COLO829 (cell line): ENCODE data around the gene WDR86.

Source experiments
- DNase-seq: peaks from one replicate; pipeline ENCODE4 v3.0.0; 2012; ENCODE audit warnings: low spot score

The WDR86 gene

DNA sequence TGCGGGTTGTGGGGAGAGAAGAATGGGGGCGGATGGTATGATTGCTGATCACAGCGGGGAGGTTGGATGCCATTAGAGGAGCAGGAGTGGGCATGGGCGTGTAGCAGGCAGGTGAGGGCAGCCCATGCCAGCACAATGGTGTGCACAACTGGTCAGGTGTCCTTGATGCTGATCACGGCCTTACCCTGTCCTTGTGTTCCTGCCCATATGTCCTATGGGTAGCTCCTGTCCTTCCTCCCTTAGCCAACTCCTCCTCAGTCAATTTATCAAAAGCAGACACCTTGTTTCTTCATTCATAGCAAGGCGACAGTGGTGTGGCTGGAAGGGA is 30.7 kb downstream of the WDR86 start:
- DNase-seq, result no peak

DNA sequence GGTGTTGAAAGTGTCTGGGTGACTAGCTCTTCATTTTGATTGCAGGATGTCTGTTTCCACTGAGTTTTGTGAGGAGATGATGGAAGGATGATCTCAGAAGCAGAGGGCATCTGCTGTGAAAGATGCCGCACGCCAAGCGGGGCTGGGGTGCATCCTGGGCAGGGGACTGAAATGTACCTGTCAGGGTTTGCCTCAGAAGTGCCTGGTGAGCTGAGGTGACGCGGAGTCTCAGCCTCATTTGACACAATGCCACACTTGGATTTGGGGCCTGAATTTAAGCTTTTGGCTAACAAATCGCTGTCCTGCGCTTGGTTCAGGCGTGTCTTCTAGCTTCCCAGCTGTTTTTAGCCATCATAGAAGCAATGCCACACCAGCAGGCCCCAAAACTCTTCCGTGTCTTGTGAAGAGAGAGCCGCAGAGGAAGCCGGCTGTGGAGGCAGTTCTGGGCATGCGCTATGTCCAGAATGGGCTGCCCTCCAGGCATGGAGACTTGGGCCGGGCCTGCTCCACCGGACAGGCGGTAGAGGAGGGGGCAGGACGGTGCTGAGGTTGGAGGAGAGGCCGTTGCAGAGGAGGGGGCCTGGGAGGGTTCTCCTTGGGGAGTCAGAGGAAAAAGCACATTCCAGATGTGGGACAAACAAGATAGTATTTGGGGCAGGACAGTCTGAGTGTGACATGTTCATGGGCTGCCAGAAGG is 31.2 kb downstream of the WDR86 start:
- no peak for DNase-seq

DNA sequence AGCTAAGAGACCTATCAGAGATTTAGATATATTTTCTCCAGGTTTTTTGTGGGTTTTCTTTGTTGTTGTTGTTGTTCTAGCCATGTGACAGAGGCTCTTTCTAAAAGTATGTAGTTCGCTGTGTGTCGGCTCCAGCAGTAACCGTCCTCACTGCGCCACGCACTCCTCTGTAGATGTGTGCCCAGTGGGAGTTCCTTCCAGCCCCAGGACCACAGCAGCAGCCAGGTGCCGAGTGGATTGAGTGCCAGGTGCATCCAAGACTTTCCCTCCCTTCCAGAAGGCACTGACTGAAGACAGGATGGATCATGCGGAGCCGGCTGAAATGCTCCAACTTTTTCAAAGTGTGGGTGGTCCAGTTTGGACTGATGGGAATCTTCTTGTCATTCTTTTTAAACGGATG is 31.8 kb downstream of the WDR86 start:
- no peak for DNase-seq

DNA sequence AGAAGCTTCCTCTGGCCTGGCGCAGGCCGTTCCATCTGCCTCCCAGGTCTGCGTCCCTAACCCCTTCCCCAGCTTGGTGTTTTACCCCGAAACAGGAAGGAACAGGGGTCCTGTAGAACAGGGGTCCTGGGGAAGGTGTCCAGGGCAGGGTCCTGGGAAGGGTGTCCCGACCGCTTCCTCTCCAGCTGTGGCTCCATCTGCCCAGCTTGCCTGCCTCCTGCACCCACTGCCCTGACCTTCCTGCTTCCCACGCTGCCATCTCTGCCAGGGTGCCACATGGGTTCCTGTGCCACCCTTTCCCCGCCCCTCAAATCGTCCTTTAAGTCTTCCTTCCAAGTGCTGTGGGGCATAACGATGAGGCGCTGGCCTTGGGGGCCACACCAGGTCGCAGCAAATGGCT is 32.4 kb downstream of the WDR86 start:
- no peak for DNase-seq

DNA sequence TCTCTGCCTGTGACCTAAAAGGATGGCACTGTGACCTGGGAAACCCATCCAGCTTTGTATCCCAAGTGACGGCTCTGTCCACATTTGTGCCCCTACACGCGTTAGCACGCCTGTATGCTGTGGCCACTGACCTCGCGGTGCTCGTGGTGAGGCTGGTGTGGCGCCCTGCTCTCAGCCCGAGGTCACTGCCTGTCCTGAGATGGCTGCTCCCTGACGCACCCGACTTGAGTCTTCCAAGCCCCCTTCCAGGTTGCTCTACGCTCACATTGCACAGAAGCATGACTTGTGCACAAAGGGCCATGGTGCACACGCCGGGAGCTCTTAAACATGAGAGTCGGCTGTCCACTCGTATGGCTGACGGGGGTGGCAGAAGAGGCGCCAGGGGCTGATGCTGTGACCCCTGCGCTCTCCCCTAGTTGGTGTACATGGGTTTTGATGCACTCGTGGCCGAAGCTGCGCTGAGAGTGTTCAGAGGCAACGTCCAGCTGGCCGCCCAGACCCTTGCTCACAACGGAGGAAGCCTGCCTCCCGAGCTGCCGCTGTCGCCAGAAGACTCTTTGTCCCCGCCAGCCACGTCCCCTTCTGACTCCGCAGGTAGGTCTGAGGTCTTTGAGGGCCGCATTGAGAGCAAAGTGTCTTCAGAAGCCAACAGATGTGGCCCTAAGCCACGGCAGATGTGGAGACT is 33.5 kb downstream of the WDR86 start:
- DNase-seq, result no peak

DNA sequence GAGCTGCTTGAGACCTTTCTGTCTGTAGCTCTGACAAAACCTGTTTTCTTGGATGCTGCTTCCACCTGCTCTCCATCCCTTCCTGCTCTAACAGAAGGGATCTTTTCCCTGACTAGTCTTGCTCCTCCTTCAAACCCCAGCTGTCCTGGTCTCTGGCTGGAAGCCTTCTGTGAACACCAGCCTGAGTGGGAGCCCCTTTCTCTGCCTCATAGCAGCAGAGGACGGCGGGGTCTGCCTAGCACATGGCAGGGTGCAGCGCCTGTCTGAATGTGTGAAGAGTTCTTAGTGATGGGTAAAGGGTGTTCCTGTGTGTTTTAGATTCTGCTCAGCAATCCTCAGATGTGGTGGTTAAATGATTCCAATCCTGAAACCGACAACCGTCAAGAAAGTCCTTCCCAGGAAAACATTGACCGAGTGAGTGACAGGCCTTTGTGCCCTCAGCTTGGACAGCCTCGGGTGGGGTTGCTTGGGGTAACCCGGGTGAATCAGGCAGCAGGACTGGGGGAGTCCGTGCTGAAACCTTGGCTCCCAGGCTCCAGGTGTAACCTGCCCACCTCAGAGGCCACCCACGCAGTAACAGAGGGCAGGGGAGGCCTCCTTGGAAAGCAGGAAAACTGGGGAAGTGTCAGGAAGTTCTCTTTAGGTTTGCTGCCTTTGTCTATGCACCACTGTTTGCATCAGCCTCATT is 34.2 kb downstream of the WDR86 start:
- DNase-seq, result no peak

DNA sequence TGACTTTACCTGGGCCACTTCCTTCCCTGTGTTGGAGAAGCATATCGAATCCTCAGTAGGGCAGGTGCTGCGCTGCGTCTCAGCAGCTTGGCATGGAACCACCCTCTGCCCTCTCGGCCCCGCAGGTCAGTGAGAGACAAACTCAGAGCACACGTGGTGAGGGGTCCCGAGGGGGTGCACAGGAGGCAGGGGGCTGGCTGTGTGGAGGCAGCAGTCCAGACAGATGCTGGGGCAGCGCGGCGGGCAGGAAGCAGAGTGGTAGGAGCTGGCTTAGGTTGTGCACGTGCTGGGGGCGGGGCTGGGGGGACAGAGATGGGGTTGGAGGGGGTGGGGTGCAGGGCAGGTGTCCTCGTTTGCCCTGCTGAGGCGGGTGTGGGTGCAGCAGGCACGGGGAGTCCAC is 35.1 kb downstream of the WDR86 start:
- DNase-seq, result no peak

DNA sequence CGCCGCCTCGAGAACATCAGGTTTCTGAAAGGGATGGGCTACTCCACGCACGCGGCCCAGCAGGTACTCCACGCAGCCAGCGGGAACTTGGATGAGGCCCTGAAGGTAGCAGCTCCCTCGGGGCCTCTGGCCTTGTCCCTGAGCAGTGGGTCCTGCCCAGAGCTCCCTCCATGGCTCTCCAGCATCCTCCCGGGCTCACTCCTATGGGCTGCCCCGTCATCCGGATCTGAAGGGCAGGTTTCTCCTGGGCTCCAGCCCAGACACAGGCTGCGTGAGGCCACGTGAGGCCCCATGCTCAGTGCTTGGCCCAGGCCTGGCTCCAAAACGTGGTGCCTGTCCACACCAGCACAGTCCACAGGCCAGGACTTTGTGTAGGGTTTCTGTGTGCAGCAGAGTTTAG is 35.7 kb downstream of the WDR86 start:
- no peak for DNase-seq

DNA sequence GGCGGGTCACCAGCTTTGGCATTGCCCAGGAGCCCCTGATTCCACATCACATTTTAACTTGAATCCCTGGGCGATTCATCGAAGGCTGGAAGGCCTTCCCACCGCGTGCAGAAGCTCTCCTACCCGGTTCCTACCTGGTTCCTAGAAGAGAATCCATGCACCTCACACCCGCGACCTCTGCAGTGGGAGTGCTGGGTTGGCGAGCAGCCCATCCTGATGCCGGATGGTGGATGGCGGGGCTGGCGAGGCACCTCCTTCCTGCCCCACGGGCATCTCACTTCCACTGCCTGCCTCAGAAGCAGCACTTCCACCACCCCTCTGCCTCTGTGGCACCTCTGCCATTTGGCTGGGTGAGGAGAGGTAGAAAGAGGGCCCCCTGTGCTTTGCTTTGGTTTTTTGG is 36.2 kb downstream of the WDR86 start:
- no peak for DNase-seq

DNA sequence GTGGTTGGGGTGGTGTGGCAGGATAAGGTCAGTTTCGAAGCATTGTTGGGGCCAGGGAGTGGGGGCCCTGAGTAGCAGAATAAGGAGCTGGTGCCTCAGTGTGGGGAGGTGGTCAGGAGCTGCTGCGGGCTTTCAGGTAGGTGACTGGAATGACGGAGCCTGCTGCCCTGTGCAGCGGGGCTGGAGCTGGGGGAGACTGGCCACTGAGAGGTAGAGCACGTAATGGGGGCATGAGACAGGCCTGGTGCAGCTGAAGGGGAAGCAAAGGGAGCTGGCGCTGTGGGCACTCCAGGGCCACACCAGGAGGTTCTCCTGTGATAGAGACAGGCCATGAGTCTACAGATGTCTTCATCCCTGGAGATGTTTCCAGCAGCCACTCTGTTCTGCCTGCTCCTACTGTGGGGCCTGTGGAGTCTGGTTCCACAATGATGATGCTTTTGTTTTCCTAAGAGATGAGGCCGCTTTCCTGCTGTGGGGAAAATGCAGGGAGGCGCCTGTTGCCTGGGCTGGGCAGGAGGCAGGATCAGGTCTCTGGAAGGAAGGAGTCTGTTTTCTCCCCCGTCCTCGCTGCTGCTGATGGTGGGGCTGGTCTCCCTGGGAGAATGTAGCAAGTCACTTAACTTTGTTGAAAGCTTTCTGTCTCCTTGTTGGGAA is 37.1 kb downstream of the WDR86 start:
- no peak for DNase-seq

DNA sequence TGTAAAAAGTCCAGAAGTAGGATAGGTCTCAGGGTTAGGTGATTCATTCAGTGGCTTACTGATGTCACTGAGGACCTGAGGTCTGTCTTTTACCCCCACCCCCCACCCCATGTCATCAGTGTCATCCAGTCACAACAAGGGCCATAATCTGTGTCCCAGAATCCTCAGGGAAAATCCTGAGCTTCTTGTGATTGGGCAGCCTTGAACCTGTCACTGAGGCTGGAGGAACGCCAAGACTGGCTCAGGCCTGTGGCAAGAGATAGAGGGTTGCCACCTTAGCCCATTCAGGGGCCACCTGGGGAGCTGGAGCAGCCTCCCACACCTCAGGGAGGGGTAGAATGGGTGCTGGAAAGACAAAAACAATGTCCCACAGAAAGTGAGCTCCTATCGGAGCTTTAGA is 38.6 kb downstream of the WDR86 start:
- no peak for DNase-seq

DNA sequence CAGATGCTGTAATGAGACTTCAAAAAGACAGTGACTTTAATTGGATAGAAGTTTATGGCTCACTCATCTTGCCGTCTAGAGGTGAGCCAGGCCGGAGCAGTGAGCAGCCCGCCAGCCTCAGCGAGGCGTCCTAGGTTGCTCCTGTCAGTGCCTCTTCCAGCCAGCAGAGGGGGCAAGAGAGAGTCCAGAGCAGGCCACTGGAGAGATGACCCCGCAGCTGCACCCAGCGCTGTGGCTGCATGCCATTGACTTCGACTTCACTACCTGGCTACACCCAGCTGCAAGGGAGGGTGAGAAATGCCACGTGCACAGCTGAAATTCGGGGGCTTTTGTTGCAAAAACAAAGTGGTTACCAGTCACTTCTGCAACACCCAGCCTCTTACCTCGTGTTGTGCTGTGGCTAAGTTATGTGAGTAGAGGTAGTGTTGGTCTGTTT is 41.7 kb downstream of the WDR86 start:
- DNase-seq, result peak; percentile 45

DNA sequence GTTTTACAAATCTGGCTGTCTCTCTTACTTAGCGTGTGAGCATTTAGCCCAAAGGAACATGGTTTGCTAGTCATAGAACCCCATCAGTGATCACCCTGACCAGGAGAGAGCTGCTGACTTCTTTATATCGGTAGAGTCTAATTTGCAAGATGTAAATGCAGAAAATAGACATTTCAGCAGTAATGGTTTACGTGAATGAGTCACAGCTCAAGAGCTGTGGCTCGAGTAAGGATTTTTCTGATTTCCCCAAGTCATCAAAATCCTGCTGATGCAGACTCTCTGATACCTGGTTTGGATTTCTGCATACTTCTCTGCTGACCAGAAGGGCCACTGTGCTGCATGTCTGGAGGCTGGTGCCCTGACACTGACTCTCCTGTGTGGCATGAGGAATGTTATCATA is 42.6 kb downstream of the WDR86 start:
- no peak for DNase-seq

DNA sequence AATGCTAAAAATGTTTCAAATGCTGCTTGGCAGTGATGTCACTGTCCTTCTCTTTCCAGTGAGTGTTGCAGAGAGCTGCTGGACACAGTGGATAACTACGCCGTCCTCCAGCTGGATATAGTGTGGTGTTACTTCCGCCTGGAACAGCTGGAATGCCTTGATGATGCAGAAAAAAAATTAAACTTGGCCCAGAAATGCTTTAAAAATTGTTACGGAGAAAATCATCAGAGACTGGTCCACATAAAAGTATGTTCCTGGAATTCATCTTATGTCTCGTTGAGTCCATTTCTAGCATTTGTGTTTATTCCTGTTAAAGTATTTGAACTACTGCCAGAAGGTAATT is 43.0 kb downstream of the WDR86 start:
- DNase-seq, result no peak

DNA sequence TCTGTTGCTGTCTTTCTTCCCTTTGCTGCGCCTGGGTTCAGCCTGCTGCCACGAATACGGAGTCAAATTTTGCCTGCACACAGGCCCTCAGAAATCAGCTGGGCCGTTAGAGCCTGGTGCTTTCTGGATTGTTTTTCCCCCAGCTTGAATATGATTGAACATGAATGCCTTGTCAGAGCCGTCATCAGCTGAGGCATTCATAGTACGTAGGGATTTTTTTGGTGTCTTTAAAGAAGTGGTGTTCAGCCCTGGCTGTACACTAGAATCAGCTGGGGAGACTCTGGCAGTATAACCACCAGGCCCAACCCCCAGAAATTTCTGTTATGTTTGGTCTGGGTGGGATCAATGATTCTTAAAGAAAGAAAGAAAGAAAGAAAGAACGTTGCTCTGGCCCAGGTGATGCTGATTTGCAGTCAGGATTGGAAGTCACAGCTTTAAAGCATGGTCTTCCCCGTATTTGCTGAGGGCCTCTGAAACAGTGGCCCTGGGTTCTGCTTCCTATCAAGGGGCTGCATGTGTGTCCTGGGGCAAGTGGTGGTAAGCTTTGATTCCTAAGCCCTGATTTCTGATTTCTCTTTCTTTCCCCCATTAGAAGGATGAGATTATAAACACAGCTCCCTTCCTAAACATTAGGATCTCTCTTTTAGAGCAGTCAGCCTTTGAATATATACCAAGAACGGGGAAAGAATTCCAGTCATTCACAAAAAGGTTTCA is 43.5 kb downstream of the WDR86 start:
- DNase-seq, result no peak

DNA sequence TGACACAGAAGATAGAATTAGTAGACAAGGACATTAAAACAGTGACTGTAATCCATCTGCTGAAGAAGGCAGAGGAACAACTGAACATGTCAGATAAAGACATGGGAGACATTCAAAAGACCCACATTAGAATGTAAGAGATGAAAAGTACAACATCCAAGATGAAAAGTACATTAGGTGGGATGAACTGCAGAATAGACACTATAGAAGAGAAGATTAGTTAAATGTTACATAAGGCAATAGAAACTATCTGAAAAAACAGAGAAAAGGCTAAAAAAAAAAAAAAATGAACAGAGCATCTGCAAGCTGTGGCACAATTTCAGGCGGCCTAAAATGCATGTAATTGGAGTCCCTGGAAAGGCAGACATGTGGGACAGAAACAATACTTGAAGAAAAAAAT is 46.7 kb downstream of the WDR86 start:
- DNase-seq, result no peak

DNA sequence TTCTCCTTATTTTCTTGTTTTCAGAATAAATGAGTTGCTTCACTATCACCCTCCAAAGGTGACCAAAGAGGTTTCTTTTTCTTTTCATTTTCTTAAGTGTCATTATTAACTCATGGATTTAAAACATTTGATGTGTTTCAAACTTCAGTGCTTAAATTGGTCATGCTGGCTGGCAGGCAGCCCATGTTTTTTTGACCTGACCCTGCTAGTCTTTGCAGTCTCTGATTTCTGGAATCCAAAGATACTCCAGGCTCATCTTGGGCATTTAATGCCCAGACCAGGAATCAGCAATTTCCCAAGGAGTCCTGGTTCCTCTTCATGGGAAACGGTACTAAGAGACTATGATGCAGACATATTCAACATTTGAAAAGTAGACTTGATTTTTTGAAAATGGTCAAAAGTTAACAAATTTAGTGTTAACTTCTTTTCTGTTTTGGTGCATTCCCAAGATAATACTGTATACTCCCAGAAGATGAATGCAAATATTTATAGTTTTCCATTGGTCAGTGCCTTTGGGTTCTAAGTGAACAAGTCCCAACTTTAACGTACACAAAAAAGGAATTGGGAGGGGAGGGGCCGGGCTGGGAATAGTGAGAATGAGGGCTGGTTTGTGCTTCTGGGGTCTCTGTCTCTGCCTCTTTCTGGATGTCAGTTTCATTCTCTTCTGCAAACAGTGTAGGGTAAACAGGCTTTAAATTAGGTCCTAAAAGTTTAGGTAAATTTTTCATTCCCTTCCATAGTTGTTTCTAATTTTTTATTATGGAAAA is 48.5 kb downstream of the WDR86 start:
- no peak for DNase-seq

DNA sequence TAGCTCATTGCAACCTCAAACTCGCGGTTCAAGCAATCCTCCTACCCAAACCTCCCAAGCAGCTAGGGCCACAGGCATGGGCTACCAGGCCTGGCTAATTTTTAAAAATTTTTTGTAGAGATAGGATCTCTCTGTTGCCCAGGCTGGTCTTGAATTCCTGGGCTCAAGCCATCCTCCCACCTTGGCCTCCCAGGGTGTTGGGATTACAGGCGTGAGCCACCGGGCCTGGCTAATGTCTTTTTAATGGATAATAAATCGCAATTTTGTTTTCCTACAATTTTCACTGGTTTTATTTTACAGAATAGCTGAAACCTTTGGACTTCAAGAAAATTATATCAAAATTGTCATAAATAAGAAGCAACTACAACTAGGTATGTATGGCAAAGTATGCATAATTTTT is 57.3 kb downstream of the WDR86 start:
- no peak for DNase-seq

DNA sequence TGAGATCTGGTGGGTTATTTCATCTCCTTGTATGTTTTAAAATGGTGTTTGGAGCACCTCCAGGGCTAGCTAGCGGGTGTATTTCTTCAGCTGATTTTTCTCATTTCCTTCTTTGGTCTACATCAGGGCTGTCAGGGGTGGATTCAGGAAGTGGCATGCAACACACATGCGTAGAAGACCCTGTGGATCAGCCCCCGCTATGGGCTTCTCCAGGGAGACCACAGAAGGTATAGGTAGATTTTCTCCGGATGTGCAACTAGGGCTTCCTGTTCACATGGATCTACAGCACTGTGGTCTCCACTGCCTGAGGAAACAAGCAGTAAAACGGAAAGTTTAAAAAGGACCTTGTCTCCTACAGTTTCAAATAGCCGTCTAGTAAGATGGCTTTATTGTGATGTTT is 57.9 kb downstream of the WDR86 start:
- no peak for DNase-seq

DNA sequence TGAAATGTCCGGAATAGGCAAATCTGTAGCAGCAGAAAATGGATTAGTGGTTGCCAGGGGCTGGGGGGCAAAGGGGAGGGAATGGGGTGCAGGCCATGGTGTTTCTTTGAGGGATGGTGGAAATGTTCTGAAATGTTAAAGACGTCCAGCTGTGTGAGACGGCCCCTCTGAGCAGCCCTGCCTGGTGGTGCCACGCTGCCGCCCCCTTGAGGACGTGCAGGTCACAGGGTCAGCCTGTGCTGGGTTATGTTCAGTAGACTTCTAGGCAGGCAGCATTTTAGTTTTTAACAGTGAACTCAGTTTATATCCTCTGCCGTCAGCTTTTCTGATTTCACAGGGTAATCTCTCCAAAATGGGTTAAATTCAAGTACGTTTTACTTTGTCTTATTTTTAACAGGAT is 58.8 kb downstream of the WDR86 start:
- no peak for DNase-seq

DNA sequence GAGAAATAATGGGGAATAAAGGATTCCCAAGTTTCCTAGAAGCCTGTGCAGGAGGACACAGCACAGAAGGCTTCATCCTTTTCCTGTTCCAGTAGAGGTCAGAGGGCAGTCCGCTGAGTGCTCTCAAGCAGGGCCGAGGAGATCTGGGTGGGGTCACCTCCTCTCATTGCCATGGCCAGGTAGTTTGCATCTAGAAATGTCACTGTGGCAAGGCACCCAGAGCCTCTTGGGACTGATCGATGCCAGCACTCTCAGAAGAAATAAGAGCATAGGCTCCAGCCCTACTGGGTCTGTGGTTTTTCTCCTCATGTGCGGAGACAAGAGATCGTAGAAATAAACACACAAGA is 60.4 kb downstream of the WDR86 start:
- no peak for DNase-seq

DNA sequence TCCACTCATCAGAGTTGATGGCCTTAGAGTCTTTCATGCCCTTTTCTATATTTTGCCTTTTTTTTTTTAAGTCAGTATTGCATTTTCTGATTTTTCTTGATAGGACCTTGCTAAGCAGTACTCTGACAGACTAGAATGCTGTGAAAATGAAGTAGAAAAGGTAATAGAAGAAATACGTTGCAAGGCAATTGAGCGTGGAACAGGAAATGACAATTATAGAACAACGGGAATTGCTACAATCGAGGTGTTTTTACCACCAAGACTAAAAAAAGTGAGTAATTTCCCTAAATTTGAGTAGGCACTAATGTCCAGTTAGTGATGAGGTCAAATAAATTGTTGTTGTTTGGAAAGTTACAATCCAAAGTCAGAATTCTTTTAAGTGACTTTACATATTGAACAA is 60.9 kb downstream of the WDR86 start:
- DNase-seq, result no peak
